ENCODE data around the gene ADRA1B. TPM values are rescaled to one million over a fixed set of nuclear protein-coding genes. Genes with fewer than 3 reads are reported as not detected.

The ADRA1B gene
- polyA plus RNA-seq, 1 experiment, result 0.58 TPM

GRCh38 chr5:159893040-159893695 lies 23.1 kb upstream of the ADRA1B start:
- ChIA-PET CTCF (interaction anchor here (1.7 kb wide), 1 partner anchor 449 kb away, joined by 7 read pairs; no protein-coding TSS in a partner anchor), POLR2A (no interaction called here)
- Histone ChIP-seq H3K27ac (ENCODE audit: low read depth, low read length) (no peak overlapping the region), H3K4me3 (ENCODE audit: low read depth, low read length) (no peak overlapping the region), H3K27me3 (ENCODE audit: control insufficient read depth, insufficient read depth, low read length) (no peaks in the 10 kb centered on the region), H3K9me3 (ENCODE audit: control insufficient read depth, insufficient read depth, low read length) (no peaks in the 10 kb centered on the region; the same call in 1 of the 2 replicates)
- no peak for DNase-seq (ENCODE audit: low read depth, low spot score)
- TF ChIP-seq CTCF (IDR thresholded peaks at IDR 0.05; ENCODE audit: low read depth, low read length), result no peak

- H3K27ac ChIP-seq (ENCODE audit: low read depth, low read length), result peak overlapping the region; percentile 22
- H3K4me3 ChIP-seq (ENCODE audit: low read depth, low read length), result no peak overlapping the region
- H3K27me3 ChIP-seq (ENCODE audit: control insufficient read depth, insufficient read depth, low read length), result no peaks in the 10 kb centered on the region
- CTCF ChIA-PET, result interaction anchor here (1.7 kb wide), 1 partner anchor 450 kb away, joined by 7 read pairs; no protein-coding TSS in a partner anchor
- no peak for TF ChIP-seq CTCF (IDR thresholded peaks at IDR 0.05; ENCODE audit: low read depth, low read length)
- POLR2A ChIA-PET, result interaction anchor here (0.6 to 1.0 kb wide), 3 partner anchors 19 to 593 kb away, joined by 3 to 7 read pairs (median 5); no protein-coding TSS in a partner anchor
- H3K9me3 ChIP-seq (ENCODE audit: control insufficient read depth, insufficient read depth, low read length), result no peaks in the 10 kb centered on the region; the same call in 1 of the 2 replicates
- DNase-seq (ENCODE audit: low read depth, low spot score), result peak; percentile 46
Observed at GRCh38 chr5:159894149-159894720, 22.0 kb upstream of the ADRA1B start.

GRCh38 chr5:159897786-159898393 lies 18.4 kb upstream of the ADRA1B start:
- DNase-seq (ENCODE audit: low read depth, low spot score), result no peak
- Histone ChIP-seq H3K27ac (ENCODE audit: low read depth, low read length) (no peak overlapping the region), H3K9me3 (ENCODE audit: control insufficient read depth, insufficient read depth, low read length) (no peaks in the 10 kb centered on the region; the same call in 1 of the 2 replicates), H3K27me3 (ENCODE audit: control insufficient read depth, insufficient read depth, low read length) (no peaks in the 10 kb centered on the region), H3K4me3 (ENCODE audit: low read depth, low read length) (no peak overlapping the region)
- ChIA-PET POLR2A (no interaction called here), CTCF (interaction anchor here (1.1 kb wide), 1 partner anchor 50 kb away, joined by 3 read pairs; no protein-coding TSS in a partner anchor)
- TF ChIP-seq CTCF (IDR thresholded peaks at IDR 0.05; ENCODE audit: low read depth, low read length), result no peak

GRCh38 chr5:159899067-159900049 lies 16.9 kb upstream of the ADRA1B start:
- CTCF ChIA-PET, result no interaction called here
- Histone ChIP-seq H3K27ac (ENCODE audit: low read depth, low read length) (no peak overlapping the region), H3K27me3 (ENCODE audit: control insufficient read depth, insufficient read depth, low read length) (no peaks in the 10 kb centered on the region), H3K4me3 (ENCODE audit: low read depth, low read length) (no peak overlapping the region), H3K9me3 (ENCODE audit: control insufficient read depth, insufficient read depth, low read length) (no peaks in the 10 kb centered on the region; the same call in 1 of the 2 replicates)
- no peak for DNase-seq (ENCODE audit: low read depth, low spot score)
- POLR2A ChIA-PET, result interaction anchor here (1.0 kb wide), 1 partner anchor 13 kb away, joined by 3 read pairs; no protein-coding TSS in a partner anchor
- no peak for TF ChIP-seq CTCF (IDR thresholded peaks at IDR 0.05; ENCODE audit: low read depth, low read length)
